ENCODE results near the gene PLA2G7. TPM values are rescaled to one million over a fixed set of nuclear protein-coding genes. Genes with fewer than 3 reads are reported as not detected.
"Not testable (repeated sequence)": the region's sequence is repeated elsewhere in the genome, so short reads cannot be mapped to it uniquely, and the experiment has no call there.

The PLA2G7 gene
- total RNA-seq, 1 donor = not detected

GRCh38 chr6:46773201-46773855 lies 38.2 kb upstream of the PLA2G7 start:
- no peak overlapping the region for H3K4me3 ChIP-seq (ENCODE audit: low read depth, low read length)
- TF ChIP-seq CTCF (IDR thresholded peaks at IDR 0.05; ENCODE audit: insufficient read depth, low read depth, low read length) = no peak
- no peak for DNase-seq (ENCODE audit: low read depth)

- no peak for TF ChIP-seq CTCF (IDR thresholded peaks at IDR 0.05; ENCODE audit: insufficient read depth, low read depth, low read length)
- DNase-seq (ENCODE audit: low read depth) = no peak
- no peak overlapping the region for H3K4me3 ChIP-seq (ENCODE audit: low read depth, low read length)
Measured at GRCh38 chr6:46772762-46773161, 37.6 kb upstream of the PLA2G7 start.

GRCh38 chr6:46772016-46772415 lies 36.8 kb upstream of the PLA2G7 start:
- no peak for DNase-seq (ENCODE audit: low read depth)
- H3K4me3 ChIP-seq (ENCODE audit: low read depth, low read length) = no peak overlapping the region
- TF ChIP-seq CTCF (IDR thresholded peaks at IDR 0.05; ENCODE audit: insufficient read depth, low read depth, low read length) = no peak

- no peak for DNase-seq (ENCODE audit: low read depth)
- no peak for TF ChIP-seq CTCF (IDR thresholded peaks at IDR 0.05; ENCODE audit: insufficient read depth, low read depth, low read length)
- H3K4me3 ChIP-seq (ENCODE audit: low read depth, low read length) = no peak overlapping the region
Measured at GRCh38 chr6:46764961-46765360, 29.8 kb upstream of the PLA2G7 start.

- H3K4me3 ChIP-seq (ENCODE audit: low read depth, low read length); DNase-seq (ENCODE audit: low read depth): not testable (repeated sequence)
Measured at GRCh38 chr6:46764280-46764679, 29.1 kb upstream of the PLA2G7 start.

- DNase-seq (ENCODE audit: low read depth) = no peak
- no peak overlapping the region for H3K4me3 ChIP-seq (ENCODE audit: low read depth, low read length)
- no peak for TF ChIP-seq CTCF (IDR thresholded peaks at IDR 0.05; ENCODE audit: insufficient read depth, low read depth, low read length)
Measured at GRCh38 chr6:46763466-46763865, 28.3 kb upstream of the PLA2G7 start.

- no peak for TF ChIP-seq CTCF (IDR thresholded peaks at IDR 0.05; ENCODE audit: insufficient read depth, low read depth, low read length)
- no peak overlapping the region for H3K4me3 ChIP-seq (ENCODE audit: low read depth, low read length)
Measured at GRCh38 chr6:46760925-46761324, 25.8 kb upstream of the PLA2G7 start.

More at GRCh38 chr6:46760925-46761324, 25.8 kb upstream of the PLA2G7 start:
- DNase-seq (ENCODE audit: low read depth) = no peak
